Neuronal stem cell (in vitro differentiated cells): ENCODE measurements around the gene RAP2A. TPM values are rescaled to one million over a fixed set of nuclear protein-coding genes. Genes with fewer than 3 reads are reported as not detected.

ENCODE experiments used
- DNase-seq: peaks from one replicate; pipeline ENCODE4 v3.0.0-alpha.2; 2013; ENCODE audit warnings: low spot score
- H2AFZ ChIP-seq: one replicate; pipeline ENCODE4 v1.6.1; 2013; ENCODE audit warnings: mild to moderate bottlenecking, low read length, inconsistent platforms
- H2AK5ac ChIP-seq: 2 replicates; pipeline ENCODE4 v1.6.1; 2013; ENCODE audit warnings: low read depth, mild to moderate bottlenecking, inconsistent platforms, low read length, moderate library complexity, mixed read lengths
- H2BK120ac ChIP-seq: 2 replicates; pipeline ENCODE4 v1.6.1; 2013; ENCODE audit warnings: low read depth, mild to moderate bottlenecking, inconsistent platforms, low read length, moderate library complexity, mixed read lengths
- H2BK12ac ChIP-seq: one replicate; pipeline ENCODE4 v1.6.1; 2013; ENCODE audit warnings: low read length, inconsistent platforms
- H2BK15ac ChIP-seq: 2 replicates; pipeline ENCODE4 v1.6.1; 2013; ENCODE audit warnings: mild to moderate bottlenecking, low read length, inconsistent platforms, mixed read lengths
- H2BK5ac ChIP-seq: one replicate; pipeline ENCODE4 v1.6.1; 2013; ENCODE audit warnings: inconsistent platforms, mild to moderate bottlenecking, low read length, moderate library complexity
- H3K14ac ChIP-seq: one replicate; pipeline ENCODE4 v1.6.1; 2013; ENCODE audit warnings: low read length, inconsistent platforms
- H3K18ac ChIP-seq: 2 replicates; pipeline ENCODE4 v1.6.1; 2013; ENCODE audit warnings: low read length, inconsistent platforms
- H3K23ac ChIP-seq: 2 replicates; pipeline ENCODE4 v1.6.1; 2013; ENCODE audit warnings: low read depth, mild to moderate bottlenecking, mixed read lengths, low read length, inconsistent platforms; ENCODE audit not compliant: poor library complexity
- H3K27ac ChIP-seq: replicated peaks from 3 replicates; pipeline ENCODE4 v1.5.1; 2013; ENCODE audit warnings: low read length, inconsistent platforms
- H3K27me3 ChIP-seq, 3 experiments: 2 replicates each; pipeline ENCODE4 v1.6.1; 2013; ENCODE audit warnings: low read length in 3 of 3, mild to moderate bottlenecking in 2 of 3, inconsistent platforms in 1 of 3, low read depth in 1 of 3, mixed read lengths in 1 of 3, moderate library complexity in 1 of 3; ENCODE audit not compliant: control insufficient read depth in 3 of 3, insufficient read depth in 3 of 3
- H3K36me3 ChIP-seq, 2 donors: replicated peaks in 1 of 2; 2 replicates each; pipeline ENCODE4 v1.6.1; 2013; ENCODE audit warnings: low read length in 2 of 2; ENCODE audit not compliant: control insufficient read depth in 2 of 2, insufficient read depth in 2 of 2
- H3K4ac ChIP-seq: 2 replicates; pipeline ENCODE4 v1.6.1; 2013; ENCODE audit warnings: inconsistent platforms, mild to moderate bottlenecking, low read length, moderate library complexity
- H3K4me1 ChIP-seq, 2 donors: 1 replicate in 1 of 2; 2 replicates in 1 of 2; pipeline ENCODE4 v1.6.1; 2013; ENCODE audit warnings: low read length in 2 of 2, low read depth in 1 of 2; ENCODE audit not compliant: control insufficient read depth in 2 of 2, insufficient read depth in 1 of 2
- H3K4me2 ChIP-seq: one replicate; pipeline ENCODE4 v1.6.1; 2013; ENCODE audit warnings: mild to moderate bottlenecking, low read length, inconsistent platforms; ENCODE audit not compliant: insufficient read depth, poor library complexity, severe bottlenecking
- H3K4me3 ChIP-seq, 2 donors: 2 replicates each; pipeline ENCODE4 v1.5.1; 2013; ENCODE audit warnings: low read length in 2 of 2, mild to moderate bottlenecking in 2 of 2, inconsistent platforms in 1 of 2, moderate library complexity in 1 of 2
- H3K79me1 ChIP-seq: one replicate; pipeline ENCODE4 v1.6.1; 2013; ENCODE audit warnings: low read depth, mild to moderate bottlenecking, inconsistent platforms, low read length, moderate library complexity
- H3K9ac ChIP-seq: one replicate; pipeline ENCODE4 v1.6.1; 2013; ENCODE audit warnings: mild to moderate bottlenecking, low read depth, low read length, inconsistent platforms; ENCODE audit not compliant: poor library complexity
- H3K9me3 ChIP-seq, 2 donors: replicated peaks in 1 of 2; 2 replicates each; pipeline versions ENCODE3 to v1.6.1; 2013; ENCODE audit warnings: low read length in 2 of 2, mild to moderate bottlenecking in 2 of 2, inconsistent platforms in 1 of 2, low read depth in 1 of 2, mixed read lengths in 1 of 2, moderate library complexity in 1 of 2; ENCODE audit not compliant: control insufficient read depth in 2 of 2, insufficient read depth in 1 of 2
- H4K8ac ChIP-seq: one replicate; pipeline ENCODE4 v1.6.1; 2013; ENCODE audit warnings: low read depth, mild to moderate bottlenecking, inconsistent platforms, low read length, moderate library complexity
- H4K91ac ChIP-seq: one replicate; pipeline ENCODE4 v1.6.1; 2013; ENCODE audit warnings: low read length, low read depth, mild to moderate bottlenecking, inconsistent platforms; ENCODE audit not compliant: poor library complexity
- WGBS, 2 donors: extraction: QIAGEN DNeasy Blood & Tissue Kit; methylation state at CpG; one replicate each; pipeline ENCODE4 v1.1.7; 2013; ENCODE audit warnings: missing lambda C conversion rate in 2 of 2, mixed read lengths in 1 of 2; ENCODE audit not compliant: insufficient read length in 2 of 2, insufficient replicate concordance in 1 of 2; ENCODE audit errors: extremely low coverage in 2 of 2; 5-methylcytosine and 5-hydroxymethylcytosine counted together
- small RNA-seq: library from polyadenylated mRNA; stranded (forward); fragments of <200 nt; extraction: miRNeasy Mini kit (QIAGEN cat#:217004); gene quantifications from one replicate; pipeline ENCODE3, GENCODE V24; 2013; ENCODE audit not compliant: insufficient read depth

RAP2A gene

DNA sequence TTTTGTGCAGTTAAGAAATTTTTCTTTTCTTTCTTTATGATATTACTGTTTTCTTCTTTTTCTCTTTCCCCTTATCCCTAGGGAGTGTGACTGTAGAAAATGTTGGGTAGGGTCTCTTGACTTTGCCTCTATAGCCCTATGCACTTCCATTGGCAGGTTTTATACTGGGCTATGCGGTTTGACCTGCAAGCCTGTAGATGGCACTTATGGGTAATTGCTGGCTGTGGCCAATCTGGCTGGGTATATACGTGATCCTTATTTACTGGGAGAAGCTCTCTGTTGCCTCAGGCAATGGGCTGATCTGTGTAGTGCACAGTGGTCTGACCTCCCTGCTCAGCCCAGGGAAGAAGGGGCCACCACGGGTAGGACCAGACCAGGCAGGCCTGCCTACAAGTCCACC lies 78.8 kb downstream of the RAP2A start:
- Histone ChIP-seq H3K36me3 (no peaks in the 10 kb centered on the region), H3K27ac (no peak overlapping the region), H3K4ac (no peak overlapping the region), H4K91ac (no peak overlapping the region), H3K9ac (no peak overlapping the region), H2BK15ac (no peak overlapping the region), H4K8ac (no peak overlapping the region), H3K9me3 (peaks cover 0 to 7% of the 10 kb centered on the region in 2 donors), H3K18ac (no peak overlapping the region), H3K23ac (no peak overlapping the region), H3K4me2 (no peak overlapping the region), H3K4me1 (no peaks in the 10 kb centered on the region), H3K27me3 (no peaks in the 10 kb centered on the region), H2BK120ac (no peak overlapping the region), H2AFZ (no peak overlapping the region), H2AK5ac (no peak overlapping the region), H2BK5ac (no peak overlapping the region), H2BK12ac (no peak overlapping the region), H3K79me1 (no peaks in the 10 kb centered on the region), H3K4me3 (no peak overlapping the region), H3K14ac (no peak overlapping the region)
- DNase-seq = no peak
- WGBS, 2 donors = no CpG with 5 or more reads among the region's 3 CpGs

DNA sequence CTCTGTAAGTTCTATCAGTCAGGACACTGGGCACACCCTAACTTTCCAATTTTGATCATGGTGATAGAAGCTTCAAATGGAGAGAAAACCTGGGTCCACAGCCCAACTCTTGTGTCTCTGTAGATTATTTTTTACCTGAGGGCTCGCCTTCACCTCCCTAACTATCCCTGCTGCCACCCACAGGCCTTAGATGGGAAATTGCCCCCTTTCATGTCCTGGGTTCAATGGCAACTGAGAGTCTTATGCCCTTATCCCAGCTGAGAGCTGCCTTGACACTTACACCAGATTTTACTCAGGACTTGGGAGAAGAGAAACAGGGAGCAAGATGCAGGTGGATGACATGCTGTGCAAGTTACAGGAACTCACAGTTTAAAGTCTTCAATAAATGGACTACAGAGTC lies 81.7 kb downstream of the RAP2A start:
- H3K14ac ChIP-seq = no peak overlapping the region
- H3K27ac ChIP-seq = no peak overlapping the region
- no peak overlapping the region for H2AK5ac ChIP-seq
- no peak overlapping the region for H4K8ac ChIP-seq
- H3K4ac ChIP-seq = no peak overlapping the region
- H2BK12ac ChIP-seq = no peak overlapping the region
- no peak overlapping the region for H3K4me3 ChIP-seq
- no peak for DNase-seq
- no peak overlapping the region for H3K23ac ChIP-seq
- H3K4me1 ChIP-seq = no peaks in the 10 kb centered on the region
- no CpG with 5 or more reads among the region's 1 CpG for WGBS, 2 donors
- no peaks in the 10 kb centered on the region for H3K27me3 ChIP-seq
- peaks cover 0 to 7% of the 10 kb centered on the region in 2 donors for H3K9me3 ChIP-seq
- H2BK120ac ChIP-seq = no peak overlapping the region
- H3K79me1 ChIP-seq = no peaks in the 10 kb centered on the region
- no peak overlapping the region for H3K18ac ChIP-seq
- H3K9ac ChIP-seq = no peak overlapping the region
- H3K4me2 ChIP-seq = no peak overlapping the region
- H2BK15ac ChIP-seq = no peak overlapping the region
- H4K91ac ChIP-seq = no peak overlapping the region
- H2BK5ac ChIP-seq = no peak overlapping the region
- no peaks in the 10 kb centered on the region for H3K36me3 ChIP-seq
- H2AFZ ChIP-seq = no peak overlapping the region

GRCh38 chr13:97517967-97518366 lies 84.0 kb downstream of the RAP2A start:
- no peaks in the 10 kb centered on the region for H3K4me1 ChIP-seq
- no peak overlapping the region for H2AFZ ChIP-seq
- no peak overlapping the region for H4K8ac ChIP-seq
- no peak overlapping the region for H3K18ac ChIP-seq
- H3K79me1 ChIP-seq = no peaks in the 10 kb centered on the region
- no peak overlapping the region for H2BK120ac ChIP-seq
- no peaks in the 10 kb centered on the region for H3K27me3 ChIP-seq
- H3K4me2 ChIP-seq = no peak overlapping the region
- no peak overlapping the region for H2BK12ac ChIP-seq
- H2BK5ac ChIP-seq = no peak overlapping the region
- WGBS, 2 donors = no CpG with 5 or more reads among the region's 1 CpG
- DNase-seq = no peak
- no peak overlapping the region for H4K91ac ChIP-seq
- H3K4ac ChIP-seq = no peak overlapping the region
- H3K27ac ChIP-seq = no peak overlapping the region
- no peak overlapping the region for H2BK15ac ChIP-seq
- H3K14ac ChIP-seq = no peak overlapping the region
- no peak overlapping the region for H3K9ac ChIP-seq
- H3K4me3 ChIP-seq = no peak overlapping the region
- peaks cover 0 to 5% of the 10 kb centered on the region in 2 donors for H3K9me3 ChIP-seq
- H3K23ac ChIP-seq = no peak overlapping the region
- H3K36me3 ChIP-seq = no peaks in the 10 kb centered on the region
- H2AK5ac ChIP-seq = no peak overlapping the region

Small RNA genes lying within 50 kb of the gene (small RNA-seq; reads per million reads assigned to genes)
- gene AL442067.1 = not detected
